ENCODE measurements around the gene SH3BP4.

Gene SH3BP4

DNA sequence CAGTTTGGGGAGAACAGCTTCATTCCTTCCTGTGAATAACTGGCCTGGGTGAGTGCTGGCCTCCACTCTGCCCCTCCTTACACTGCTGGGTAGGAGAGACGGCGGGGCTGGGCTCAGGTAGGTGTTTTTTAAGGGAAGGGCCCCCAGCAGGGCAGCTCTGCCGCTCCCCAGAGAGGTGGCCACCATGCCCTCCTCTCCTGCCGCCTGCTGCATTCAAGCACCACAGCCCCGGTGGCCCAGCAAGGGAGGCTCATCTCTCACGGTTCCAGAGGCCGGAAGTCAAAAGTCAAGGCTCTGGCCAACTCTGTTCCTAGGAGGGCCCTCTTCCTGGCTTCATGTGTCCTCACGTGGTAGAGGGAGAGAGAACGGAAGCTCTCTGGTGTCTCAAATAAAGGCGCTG is 81.1 kb downstream of the SH3BP4 start:
- in situ Hi-C loops (cut with MboI; ENCODE audit: low sequenced_read_pairs): no loop called here

DNA sequence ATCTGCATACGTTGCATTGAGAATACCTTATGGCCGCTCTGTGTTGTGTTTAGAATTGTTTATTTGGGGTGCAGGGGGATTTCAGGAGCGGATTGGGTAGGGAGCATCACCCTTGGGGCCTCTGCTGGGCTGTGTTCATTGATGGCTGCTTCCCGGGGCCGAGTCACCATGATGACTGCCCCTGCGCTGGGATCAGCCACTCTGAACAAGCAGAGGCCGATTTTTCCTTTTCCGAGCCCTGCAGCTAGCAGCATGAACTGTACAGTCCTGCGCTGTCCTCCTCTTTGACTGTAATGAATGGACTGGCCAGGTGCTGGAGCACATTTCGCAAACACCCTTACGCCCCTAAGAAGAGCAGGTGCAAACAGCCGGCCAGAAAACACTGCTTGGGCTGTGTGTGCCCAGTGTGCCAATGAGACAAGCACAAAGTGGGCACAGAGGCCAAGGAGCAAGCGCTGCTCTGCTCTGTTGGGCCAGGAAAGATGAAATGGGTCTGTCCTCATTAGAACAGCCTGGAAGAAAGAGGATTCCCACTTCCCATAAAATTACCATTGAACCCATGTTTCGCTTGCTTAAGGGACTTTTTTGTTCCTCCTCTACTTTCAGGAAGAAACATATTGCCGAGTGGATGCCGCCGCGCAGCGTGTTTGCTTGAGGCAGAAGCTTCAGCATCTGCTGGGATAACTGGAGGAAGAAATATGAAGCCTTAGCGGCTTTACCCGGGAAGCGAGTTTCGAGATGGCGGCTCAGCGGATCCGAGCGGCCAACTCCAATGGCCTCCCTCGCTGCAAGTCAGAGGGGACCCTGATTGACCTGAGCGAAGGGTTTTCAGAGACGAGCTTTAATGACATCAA is 82.7 kb downstream of the SH3BP4 start:
- in situ Hi-C loops (cut with MboI; ENCODE audit: low sequenced_read_pairs): no loop called here

DNA sequence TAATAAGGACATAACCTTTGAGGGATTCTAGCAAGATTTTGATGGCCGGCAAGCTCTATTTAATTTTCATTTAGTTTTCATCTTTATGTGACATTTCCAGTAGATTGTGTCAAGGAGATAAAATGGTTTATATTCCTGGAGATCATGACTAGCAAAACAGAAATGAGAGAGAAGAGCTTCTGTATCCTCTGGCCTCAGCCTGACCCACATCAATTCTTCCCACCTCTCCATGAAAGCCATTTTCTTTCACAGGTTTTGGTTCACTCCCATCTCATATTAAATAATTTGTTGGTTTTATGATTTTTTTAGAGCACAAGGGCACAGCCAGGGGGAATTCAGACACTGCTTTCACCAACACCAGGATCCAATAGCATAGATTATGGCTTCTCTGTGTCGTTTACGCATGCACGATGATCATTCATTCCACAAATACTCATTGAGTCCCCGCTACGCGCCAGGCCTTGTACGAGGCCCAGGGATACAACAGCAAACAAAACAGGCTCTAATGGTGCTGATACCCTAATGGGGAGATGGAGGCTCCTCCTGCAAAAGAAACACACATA is 85.9 kb downstream of the SH3BP4 start:
- in situ Hi-C loops (cut with MboI; ENCODE audit: low sequenced_read_pairs): no loop called here

DNA sequence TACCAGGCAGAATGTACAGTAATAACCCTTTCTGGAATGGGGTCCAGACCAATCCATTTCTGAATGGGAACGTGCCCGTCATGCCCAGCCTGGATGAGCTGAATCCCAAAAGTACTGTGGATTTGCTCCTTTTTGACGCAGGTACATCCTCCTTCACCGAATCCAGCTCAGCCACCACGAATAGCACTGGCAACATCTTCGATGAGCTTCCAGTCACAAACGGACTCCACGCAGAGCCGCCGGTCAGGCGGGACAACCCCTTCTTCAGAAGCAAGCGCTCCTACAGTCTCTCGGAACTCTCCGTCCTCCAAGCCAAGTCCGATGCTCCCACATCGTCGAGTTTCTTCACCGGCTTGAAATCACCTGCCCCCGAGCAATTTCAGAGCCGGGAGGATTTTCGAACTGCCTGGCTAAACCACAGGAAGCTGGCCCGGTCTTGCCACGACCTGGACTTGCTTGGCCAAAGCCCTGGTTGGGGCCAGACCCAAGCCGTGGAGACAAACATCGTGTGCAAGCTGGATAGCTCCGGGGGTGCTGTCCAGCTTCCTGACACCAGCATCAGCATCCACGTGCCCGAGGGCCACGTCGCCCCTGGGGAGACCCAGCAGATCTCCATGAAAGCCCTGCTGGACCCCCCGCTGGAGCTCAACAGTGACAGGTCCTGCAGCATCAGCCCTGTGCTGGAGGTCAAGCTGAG is 89.6 kb downstream of the SH3BP4 start:
- in situ Hi-C loops (cut with MboI; ENCODE audit: low sequenced_read_pairs): no loop called here

DNA sequence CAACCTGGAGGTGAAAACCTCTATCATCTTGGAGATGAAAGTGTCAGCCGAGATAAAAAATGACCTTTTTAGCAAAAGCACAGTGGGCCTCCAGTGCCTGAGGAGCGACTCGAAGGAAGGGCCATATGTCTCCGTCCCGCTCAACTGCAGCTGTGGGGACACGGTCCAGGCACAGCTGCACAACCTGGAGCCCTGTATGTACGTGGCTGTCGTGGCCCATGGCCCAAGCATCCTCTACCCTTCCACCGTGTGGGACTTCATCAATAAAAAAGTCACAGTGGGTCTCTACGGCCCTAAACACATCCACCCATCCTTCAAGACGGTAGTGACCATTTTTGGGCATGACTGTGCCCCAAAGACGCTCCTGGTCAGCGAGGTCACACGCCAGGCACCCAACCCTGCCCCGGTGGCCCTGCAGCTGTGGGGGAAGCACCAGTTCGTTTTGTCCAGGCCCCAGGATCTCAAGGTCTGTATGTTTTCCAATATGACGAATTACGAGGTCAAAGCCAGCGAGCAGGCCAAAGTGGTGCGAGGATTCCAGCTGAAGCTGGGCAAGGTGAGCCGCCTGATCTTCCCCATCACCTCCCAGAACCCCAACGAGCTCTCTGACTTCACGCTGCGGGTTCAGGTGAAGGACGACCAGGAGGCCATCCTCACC is 90.2 kb downstream of the SH3BP4 start:
- in situ Hi-C loops (cut with MboI; ENCODE audit: low sequenced_read_pairs): no loop called here

DNA sequence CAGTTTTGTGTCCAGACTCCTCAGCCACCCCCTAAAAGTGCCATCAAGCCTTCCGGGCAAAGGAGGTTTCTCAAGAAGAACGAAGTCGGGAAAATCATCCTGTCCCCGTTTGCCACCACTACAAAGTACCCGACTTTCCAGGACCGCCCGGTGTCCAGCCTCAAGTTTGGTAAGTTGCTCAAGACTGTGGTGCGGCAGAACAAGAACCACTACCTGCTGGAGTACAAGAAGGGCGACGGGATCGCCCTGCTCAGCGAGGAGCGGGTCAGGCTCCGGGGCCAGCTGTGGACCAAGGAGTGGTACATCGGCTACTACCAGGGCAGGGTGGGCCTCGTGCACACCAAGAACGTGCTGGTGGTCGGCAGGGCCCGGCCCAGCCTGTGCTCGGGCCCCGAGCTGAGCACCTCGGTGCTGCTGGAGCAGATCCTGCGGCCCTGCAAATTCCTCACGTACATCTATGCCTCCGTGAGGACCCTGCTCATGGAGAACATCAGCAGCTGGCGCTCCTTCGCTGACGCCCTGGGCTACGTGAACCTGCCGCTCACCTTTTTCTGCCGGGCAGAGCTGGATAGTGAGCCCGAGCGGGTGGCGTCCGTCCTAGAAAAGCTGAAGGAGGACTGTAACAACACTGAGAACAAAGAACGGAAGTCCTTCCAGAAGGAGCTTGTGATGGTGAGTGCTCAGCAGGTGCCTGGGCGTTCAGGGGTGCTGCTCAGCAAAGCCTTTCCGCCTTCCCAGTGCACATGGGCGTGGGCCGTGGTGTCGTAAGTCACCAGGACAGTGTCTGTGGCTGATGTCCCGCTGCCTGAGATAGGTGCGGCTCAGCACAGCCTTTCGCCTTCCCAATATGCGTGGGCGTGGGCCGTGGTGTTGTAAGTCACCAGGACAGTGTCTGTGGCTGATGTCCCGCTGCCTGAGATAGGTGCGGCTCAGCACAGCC is 91.0 kb downstream of the SH3BP4 start:
- in situ Hi-C loops (cut with MboI; ENCODE audit: low sequenced_read_pairs): no loop called here

DNA sequence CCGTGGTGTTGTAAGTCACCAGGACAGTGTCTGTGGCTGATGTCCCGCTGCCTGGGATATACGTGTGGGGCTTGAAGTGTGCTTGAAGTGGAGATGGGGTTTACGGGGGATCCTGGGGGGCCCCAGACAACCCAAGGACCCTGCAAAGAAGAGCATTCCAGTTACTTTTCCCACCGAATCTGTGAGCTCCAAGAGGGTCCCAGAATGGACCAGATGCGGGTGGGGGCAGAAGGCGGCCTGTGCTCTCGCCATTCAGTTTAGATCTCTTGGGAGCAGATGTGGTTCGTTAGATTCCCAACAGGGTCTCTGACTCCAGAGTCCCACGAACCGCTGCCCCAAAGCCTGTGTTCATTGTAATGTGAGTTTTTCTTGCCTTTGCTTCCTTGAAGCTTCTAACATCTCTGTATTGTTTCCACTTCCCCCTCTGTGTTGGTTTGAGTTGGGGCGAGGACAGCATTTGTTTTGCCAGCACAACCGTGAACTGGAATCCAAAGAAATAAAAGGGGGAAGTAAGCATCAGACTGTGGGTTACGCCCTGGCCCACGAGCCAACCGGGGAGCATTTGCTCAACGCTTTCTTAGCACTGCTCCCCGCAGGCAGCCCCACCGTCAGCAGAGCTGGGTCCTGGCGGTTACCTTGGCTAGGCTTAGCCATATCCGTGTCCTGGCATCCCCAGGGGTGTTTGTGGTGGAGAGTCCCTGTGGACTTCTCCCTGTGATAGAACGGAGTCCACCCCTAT is 92.1 kb downstream of the SH3BP4 start:
- in situ Hi-C loops (cut with MboI; ENCODE audit: low sequenced_read_pairs): no loop called here

DNA sequence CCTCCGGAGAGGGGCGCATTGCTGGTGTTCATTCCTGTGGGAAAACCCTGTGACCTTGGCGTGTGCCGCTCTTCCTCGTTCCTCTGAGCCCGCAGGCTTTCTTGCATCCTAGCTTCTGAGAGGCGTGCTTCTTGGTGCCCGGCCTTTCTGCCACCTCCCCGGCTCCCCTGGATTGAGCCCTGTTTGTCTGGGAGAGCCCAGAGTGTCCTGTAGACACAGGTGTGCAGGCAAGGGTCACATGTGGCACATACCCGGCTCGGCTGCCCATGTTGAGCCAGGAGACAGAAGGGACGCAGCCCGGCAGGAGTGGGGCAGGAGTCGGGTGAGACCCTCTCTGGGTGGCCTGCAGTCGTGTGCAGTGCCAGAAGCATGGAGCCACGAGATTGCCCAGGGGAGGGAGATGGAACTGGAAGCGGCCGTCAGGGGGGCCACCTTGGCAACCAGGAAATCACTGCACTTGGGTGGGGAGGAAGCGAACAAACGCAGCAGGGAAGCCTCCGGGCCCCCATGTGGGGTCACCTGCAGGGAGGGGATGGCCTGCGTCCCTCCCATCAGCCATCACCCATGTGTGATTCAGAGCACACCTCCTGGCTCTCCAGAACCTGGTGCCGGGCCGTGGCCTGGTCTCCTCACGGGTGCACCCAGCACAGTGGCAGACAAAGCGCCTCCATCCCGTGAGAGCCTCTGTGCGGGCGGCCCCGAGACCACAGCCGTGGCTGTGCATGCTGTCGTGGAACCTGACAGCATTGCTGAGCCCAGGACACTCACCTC is 92.9 kb downstream of the SH3BP4 start:
- in situ Hi-C loops (cut with MboI; ENCODE audit: low sequenced_read_pairs): no loop called here

DNA sequence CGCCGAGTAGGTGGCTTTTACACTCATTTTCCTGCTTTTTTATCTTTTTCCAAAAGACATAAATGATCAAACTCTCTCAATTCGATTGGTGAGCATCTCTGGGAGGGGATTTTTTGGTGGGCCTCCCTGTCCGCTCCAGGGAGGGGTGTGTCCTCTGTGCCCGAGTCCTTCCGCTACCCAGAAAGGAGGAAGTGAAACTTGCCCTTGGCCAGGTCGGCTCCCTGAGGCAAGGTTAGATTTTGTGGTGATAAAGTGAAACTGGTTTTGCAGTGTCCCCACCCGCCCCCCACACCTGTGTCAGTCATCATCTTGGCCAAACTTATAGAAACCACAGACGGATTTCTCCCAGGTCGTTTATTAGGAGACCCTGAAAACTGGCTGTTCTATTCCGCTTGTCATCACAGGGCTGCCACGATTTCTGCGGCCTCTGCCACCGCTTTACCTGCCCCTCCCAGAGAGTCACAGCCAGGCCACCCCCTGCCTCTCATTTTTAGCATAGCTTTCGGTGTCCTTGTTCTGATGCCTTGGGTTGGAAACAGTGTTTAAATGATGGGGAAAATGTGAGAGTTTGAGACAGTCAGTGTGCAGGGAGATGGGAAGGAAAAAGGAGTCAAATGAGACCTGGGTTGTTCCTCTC is 93.6 kb downstream of the SH3BP4 start:
- in situ Hi-C loops (cut with MboI; ENCODE audit: low sequenced_read_pairs): no loop called here

DNA sequence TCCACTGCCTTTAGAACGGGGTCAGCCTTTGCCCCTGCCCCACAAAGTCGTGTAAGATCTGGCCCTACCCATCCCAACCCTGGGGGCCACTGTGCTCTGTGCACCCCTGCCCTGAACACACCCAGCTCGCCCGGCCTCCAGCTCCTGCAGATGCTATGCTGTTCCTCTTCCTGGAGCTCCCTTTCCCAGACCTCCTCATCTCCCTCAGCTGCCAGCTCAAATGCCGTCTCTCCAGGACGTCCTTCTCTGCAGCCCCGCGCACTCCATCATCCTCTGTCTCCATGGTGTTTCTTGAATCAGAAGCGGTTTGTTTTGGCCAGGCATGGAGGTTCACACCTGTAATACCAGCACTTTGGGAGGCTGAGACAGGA is 94.1 kb downstream of the SH3BP4 start:
- in situ Hi-C loops (cut with MboI; ENCODE audit: low sequenced_read_pairs): no loop called here

DNA sequence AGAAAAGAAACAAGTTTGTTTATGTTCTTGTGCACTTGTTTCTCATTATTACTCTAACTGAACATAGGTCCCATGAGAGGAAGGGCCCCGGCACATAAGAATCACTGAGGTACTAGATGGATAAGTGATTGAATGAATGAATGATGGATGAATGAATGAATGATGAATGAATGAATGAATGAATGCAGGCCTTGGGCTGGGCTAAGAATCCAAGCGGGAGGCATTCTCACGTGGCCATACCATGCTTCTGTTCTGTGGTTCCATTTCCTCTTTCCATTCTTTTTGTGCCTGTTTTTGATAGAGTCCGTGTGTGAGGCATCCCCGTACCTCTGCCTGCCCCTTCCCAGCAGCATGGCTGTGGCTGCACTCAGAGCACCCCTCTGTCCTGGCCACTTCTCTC is 94.8 kb downstream of the SH3BP4 start:
- in situ Hi-C loops (cut with MboI; ENCODE audit: low sequenced_read_pairs): no loop called here

DNA sequence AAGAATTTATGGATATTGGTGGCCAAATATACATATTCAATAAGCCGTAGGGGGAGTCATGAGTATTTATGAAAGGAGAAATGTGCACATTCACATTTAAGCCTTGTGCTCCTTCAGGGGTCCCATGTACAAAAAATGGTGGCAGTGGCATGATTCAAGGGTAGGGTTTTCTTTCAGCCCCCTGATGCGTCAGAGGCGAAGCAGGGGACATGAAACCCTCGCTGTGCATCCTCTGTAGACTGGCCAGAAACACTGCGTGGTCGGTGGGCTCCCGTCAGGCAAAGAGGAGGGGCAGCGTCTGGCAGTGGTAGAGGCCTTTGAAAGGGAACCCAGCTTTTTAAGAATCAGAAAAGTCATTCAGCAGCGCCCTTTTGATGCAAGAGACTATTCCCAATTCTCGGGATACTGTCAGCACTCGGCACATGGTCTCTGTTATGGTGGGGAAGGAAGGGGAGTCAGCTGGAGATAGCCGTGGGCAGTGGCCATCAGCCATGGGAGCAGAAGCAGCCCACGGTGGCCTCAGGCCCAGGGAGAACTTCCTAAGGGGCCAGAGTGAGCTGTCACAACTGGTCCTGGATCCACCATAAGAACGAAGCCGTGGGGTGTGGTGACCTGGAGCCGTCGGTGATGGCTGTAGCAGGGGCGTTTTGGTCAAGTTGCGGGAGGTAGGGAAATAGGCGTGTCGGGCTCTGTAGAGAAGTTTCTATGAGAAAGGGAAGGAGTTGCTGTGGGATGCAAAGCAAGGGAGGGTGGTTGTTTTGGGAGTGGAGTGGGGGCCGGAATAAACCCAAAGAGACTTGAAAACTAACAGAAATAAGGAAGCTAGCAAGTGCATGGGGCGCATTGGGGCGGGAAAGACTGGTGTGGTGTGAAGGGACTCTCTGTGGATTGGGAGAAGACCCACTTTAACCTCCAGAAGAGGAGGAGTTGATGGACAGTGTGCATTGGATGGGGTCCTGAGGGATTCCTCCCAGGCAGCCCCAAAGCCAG is 95.6 kb downstream of the SH3BP4 start:
- in situ Hi-C loops (cut with MboI; ENCODE audit: low sequenced_read_pairs): no loop called here

DNA sequence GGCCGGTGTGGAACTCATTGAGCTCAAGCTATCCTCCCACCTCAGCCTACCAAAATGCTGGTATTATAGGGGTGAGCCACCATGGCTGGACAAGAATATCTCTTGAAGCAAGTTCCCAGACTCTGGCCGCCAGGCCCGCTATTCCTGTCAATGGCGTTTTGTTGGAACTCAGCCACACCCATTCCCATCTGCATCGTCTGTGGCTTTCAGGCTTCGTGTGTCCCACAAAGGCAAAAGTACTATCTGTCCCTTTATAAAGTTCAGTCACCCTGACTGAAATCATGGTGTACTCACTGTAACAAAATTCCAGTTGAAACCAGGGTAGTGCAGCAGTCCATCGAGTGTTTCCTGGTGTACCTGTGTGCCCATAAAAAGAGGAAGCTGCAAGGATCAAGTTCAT is 96.7 kb downstream of the SH3BP4 start:
- in situ Hi-C loops (cut with MboI; ENCODE audit: low sequenced_read_pairs): no loop called here

DNA sequence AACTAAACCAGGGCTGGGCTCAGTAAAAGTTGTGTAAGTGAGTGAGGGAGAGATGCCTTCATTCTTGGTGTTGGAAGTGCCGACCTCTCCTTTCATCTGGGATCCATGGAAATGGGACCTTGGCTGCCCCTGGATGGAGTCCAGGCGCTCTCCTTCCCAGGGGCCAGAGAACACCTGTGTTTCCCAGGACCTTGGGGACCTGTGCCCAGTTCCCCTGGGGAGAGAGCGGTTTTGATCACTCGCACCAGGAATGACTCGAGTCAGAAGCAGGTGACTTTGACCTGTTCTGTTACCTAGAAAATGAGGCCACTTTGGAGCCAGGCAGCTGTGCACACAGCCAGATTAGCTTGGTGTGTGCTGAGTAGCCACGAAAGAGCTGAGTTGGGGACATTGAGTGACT is 97.3 kb downstream of the SH3BP4 start:
- in situ Hi-C loops (cut with MboI; ENCODE audit: low sequenced_read_pairs): no loop called here

DNA sequence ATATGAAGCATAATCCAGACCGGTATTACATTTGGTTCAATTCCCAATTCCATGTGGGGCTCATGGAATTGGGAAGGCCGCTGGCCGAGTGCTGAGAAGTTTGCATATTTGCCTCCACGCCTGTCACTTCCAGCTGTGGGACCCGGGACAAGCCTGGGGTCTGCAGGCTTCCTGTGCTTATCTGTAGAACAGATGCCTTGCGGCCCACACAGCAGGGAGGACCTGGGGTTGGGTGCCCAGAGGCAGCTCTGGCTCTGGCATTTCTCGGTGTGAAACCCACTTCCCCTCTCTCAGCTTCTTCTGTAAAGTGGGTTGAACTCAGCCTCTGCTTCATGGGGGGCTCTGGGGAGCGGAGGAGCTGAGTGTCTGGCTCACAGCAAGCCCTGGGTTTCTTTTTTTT is 97.9 kb downstream of the SH3BP4 start:
- in situ Hi-C loops (cut with MboI; ENCODE audit: low sequenced_read_pairs): no loop called here

DNA sequence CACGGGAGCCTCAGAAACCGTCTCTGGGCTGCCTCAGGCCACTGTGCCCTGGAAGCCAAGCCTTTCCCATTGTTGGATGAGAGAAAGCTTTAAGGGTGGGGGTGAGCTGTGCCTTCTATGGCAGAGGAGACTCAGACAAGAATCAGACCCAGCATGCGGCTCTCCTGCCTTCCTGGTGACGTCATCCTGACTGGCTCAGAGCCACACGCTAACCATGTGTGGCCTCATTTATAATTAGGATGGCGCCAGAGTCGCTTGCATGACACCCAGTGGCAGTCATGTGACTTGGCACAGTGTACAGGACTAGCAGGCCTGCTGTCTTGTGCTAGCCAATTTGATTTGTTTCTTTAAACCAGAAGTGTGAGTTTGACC is 99.1 kb downstream of the SH3BP4 start:
- in situ Hi-C loops (cut with MboI; ENCODE audit: low sequenced_read_pairs): no loop called here

DNA sequence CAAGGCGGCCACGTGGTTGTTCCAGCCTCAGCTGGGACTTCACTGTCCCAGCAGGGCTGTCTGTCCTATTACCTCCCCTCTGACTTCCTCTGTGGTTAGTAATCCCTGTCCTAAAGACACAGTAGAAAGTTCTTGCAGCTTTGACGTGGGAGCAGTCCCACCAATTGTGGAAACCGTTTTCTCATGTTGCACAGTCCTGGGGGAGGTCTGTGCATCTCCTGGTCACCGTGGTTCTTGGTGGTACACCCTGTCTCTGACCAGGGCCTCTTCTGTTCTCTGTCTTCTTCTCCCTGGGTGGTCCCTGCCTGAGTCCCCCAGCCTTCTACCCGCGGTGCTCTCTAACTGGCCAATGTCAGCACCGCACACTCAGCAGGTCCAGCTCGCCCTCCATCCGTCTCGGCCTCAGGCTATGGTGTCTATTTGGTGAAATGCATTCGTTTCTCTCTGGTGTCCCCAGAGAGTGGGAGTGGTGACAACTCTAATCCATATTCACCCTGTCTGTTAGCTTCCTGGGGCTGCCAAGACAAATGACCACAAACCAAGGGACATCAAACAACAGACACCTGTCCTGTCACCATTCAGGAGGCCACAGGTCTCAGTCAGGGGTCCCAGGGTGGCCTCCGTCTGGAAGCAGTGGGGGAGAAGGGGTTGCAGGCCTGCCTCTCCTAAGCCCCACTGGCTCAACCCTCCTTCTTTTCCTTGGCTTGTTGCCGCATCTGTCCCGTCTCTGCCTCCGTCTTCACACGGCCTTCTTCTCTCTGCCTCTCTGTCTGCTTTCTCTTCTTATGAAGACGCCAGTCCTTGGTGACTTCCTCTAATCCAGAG is 99.8 kb downstream of the SH3BP4 start:
- in situ Hi-C loops (cut with MboI; ENCODE audit: low sequenced_read_pairs): no loop called here
